Suppressor macrophage treated with lipopolysaccharide for 1 hour (primary cell): Measurements from ENCODE around the gene TMOD3.
"Not testable (repeated sequence)": the region's sequence is repeated elsewhere in the genome, so short reads cannot be mapped to it uniquely, and the experiment has no call there.

ENCODE experiments used
- DNase-seq, 3 donors: peaks; one replicate each; pipeline ENCODE4 v3.0.0-alpha.2; 2020 to 2022

TMOD3 gene

DNA sequence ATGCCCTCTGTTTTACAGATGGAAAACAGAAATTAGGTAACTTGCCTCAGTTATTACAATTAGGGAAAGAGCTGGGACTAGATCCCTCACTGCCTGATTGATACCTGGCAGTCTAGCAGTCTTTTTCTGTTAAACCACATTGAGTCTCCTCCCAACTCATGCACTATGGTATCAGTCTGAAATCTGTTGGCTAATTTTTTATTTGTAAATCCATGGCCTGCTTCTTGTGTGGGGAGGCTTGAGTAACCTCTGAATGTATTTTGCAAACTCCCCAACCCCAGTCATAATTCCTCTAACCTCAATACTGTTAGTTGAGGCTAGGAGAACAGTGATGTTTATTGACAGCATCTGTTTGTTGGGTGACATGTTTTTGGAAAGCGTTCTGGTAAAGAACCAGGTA, 35.9 kb downstream of the TMOD3 start:
- DNase-seq, result no peak

DNA sequence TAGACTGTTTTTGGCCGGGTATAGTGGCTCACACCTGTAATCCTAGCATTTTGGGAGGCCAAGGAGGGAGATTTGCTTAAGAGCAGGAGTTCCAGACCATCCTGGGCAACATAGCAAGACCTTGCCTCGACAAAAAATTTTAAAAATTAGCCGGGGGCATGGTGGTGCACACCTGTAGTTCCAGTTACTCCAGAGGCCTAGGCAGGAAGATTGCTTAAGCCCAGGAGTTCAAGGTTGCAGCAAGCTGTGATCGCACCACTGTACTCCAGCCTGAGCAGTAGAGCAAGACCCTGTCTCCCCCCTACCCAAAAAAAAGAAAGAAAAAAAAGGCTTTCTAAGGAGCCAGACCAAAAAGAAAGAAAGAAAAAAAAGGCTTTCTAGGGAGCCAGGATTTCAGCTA, 36.7 kb downstream of the TMOD3 start:
- no peak for DNase-seq

DNA sequence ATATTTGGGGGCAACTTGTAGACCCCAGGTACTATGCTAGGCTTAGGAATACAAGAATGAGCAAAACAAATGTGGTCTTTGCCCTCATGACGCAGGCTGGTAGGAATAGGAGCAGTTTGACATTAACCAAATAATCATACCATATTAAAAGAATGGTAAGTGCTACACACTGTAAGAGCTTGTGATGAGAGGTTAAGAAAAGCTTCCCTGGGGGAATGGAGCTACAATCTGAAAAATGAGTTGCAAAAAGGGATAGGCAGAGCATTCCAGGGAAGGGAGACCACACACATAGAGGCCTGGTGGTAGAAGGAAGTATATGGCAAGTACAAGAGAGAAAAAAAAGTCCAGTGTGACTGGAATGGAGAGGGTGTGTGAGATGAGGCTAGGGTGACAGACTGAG, 37.3 kb downstream of the TMOD3 start:
- no peak for DNase-seq

DNA sequence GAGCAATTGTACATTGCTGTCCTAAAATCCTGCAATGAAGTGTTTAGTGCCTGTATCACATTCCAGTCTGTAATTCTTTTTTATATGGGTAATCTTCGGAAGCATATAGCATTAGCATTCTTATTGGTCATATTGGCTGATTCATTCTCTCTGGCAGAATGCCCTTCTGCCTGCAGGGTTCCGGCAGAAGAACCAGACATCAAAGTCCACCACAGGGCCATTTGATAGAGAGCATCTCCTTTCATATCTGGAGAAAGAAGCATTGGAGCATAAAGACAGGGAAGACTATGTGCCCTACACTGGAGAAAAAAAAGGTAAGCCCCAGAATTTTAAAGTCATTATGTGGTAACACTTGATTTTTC, 39.6 kb downstream of the TMOD3 start:
- DNase-seq, result no peak

DNA sequence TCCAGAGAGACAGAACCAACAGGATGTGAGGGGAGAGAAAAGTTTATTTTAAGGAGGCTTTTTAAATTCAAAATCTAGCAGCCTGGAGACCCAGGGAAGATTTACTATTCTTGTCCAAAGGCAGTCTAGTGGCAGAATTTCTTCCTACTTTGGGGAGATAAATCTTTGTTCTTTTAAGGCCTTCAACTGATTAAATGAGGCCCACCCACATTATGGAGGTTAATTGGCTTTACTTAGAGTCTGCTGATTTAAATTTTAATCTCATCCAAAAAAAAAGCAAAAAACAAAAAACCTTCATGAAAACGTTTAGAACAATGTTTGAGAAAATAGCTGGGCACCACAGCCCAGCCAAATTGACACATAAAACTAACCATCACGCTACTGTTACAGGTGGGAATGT, 41.3 kb downstream of the TMOD3 start:
- DNase-seq, result no peak

DNA sequence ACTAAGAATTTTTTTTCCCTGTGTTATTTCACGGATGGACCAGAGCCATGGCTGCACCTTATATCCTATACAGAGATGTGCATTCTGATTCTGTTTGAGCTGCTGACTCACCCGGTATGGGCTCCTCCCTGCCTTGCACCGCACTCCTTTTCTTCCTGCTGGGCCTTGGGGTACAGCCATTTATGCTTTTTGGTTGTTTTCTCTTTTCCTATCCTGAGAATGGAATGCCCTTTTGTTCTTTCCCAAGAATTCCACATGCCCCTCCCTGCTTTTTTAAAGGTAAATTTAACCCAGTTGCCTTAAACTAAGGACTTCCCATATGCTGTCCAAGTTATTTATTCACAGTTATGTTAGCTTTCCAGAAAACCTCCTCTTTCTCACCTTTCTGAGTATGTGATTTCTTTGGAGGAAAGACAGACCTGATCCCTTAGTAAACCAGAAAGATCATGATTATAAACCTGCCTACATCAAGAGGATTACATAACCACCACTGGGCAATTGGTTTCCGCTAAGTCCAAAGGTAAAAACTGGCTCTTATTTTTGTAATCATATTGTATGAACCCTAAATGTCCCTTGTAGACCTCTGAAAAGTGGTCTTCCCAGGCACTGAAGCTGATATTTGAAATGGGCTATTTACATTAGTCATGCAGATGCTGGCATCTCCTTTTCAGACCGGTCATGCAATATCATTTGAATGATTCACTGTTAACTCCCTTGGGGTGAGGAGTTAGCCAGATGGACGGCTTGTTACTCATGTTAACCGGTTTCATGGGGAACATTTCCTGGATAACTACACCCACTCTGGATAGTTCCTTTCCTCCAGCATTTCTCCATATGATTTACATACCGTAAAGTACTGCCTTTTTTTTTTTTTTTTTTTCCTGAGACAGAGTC, 45.5 kb downstream of the TMOD3 start:
- DNase-seq, result peak; percentile 68 to 89 (median 73)

DNA sequence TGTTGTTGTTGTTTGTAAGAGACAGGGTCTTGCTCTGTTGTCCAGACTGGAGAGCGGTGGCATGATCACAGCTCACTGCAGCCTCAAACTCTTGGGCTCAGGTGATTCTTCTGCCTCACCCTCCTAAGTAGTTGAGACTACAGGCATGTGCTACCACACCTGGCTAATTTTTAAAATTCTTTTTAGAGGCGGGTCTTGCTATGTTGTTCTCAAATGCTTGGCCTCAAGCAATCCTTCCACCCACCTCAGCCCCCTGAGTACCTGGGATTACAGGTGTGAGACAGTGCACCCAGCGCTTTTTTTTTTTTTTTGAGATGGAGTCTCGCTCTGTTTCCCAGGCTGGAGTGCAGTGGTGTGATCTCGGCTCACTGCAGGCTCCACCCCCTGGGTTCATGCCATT, 46.7 kb downstream of the TMOD3 start:
- no peak for DNase-seq

DNA sequence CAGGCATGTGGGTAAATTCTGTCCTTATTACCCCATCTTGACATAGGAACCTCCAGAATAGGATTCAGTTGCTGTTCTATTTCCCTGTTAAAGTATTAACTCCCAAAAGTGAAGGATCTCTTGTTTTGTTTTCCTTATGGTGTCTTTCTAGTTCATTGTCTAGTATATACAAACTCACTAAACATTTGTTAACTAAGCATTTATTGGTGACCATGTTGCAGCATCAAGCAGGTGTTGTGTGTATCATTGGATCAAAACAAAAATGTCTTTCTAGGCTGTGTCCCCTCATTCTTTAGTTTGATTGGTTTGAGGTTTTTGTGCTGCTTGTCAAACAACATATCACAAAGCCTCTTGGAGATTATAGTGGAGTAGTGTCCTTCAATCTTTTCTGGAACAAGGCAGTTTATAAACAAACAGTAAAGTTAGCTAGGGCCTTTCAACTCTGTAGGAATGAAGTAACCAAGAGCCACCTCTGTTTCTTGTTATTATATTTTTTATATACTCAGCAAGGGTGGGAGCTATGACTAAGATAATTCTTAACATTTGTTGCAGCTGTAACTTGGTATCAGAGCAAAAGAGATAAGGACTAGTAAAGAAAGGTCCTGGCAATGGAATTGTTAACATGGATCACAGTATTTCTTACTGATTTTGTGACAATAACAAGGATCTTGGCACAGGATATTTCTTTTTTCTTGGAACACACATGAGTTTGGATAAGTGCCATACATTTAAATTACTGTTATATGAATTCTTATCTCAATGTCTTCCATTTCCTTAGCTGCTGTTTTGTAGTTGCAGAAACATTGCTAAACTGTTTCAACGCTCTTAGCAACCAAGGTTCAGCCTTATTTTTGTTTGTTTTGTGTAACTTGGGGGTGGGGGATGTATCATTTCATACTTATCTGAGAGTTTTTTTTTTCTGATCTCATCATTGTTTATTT, 49.3 kb downstream of the TMOD3 start:
- DNase-seq, result no peak

DNA sequence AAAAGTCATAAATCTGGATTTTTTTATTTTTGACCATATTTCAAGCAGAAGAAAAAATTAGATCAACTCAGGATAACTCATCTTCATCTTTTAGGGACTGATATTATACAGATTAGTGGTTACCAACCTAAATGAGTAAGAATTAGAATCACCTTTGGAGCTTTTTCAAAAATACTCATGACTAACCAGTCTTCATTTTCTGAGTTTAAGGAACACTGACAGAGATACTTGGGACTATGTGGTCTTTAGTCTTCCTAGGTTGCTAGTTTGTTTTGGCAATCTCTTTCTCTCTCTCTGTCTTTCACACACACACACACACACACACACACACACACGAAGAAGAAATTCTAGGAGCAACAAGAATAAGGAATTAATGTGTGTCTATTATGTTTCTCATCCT, 50.1 kb downstream of the TMOD3 start:
- DNase-seq, result no peak

DNA sequence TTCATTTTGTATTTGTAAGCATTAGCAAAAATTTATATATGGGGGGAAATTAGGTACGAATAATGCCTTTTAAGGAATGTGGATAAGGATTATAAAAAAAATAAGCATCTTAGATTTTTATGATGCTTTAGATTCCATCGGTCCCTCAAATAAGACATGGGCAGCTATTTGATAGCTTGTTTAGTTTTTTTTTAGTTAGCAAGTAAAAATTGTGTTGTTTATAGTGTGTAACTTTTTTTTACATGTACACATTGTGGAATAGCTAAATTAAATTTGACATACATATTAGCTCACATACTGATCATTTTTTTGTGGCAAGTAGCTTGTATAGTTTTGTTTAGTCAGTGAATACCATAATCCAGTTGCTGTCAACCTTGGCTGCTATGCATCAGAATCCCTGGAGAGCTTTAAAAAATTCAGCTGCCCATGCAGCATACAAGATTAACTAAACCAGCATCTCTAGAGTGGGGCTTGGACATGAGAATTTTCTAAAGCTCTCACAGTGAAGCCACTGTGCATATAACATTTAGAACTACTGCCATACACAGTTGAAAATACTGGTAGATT, 53.9 kb downstream of the TMOD3 start:
- DNase-seq, result no peak

DNA sequence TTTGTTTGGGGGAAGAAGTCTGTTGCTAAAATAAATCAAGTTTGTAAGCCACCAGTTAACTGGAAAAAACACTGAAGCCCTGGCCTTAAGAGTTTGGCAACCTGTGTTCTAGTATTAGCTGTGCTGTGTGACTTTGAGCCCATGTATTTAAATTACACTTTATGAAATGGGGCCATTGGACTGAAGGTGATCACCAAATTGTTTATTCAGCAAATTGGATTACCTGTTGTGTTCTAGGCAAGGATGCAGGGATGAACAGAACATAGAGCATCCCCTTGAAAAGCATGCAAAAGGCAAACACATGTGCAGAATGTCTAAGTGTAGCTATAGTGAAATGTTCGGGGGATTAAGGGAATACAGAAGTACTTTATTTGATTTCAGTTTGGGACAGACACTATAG, 54.6 kb downstream of the TMOD3 start:
- DNase-seq, result no peak

DNA sequence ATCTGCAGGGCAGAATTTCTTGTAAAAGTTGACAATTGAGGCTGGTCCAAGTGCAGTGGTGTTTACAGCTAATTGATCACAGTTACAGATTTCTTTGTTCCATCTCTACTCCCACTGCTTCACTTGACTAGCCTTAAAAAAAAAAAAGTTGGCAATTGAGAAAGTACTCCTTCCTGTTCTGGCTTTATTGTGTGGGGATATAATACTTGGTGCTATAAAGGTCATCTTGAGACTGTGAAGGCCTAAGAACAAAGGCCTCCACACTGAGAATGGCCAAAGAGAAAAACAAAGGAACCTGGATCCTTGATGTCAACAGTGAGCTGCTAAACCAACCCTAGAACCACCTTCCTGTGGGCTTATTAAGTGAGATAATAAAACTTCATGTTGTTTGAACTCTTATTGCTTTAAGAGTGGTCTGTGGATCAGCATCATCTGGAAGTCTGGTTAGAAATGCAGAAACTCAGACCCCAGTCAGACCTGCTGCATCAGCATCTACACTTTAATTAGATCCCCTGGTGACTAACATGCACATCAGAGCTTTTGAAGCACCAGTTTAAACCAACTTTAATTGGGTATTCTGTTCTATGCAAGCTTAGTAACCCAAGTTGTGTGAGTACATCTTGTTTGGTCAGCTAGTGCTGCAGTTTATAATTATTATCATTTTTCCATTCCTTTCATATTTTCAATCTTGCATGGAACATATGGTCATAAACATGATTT, 55.2 kb downstream of the TMOD3 start:
- DNase-seq, result peak in 2 of 3 donors; percentile 24 to 37

DNA sequence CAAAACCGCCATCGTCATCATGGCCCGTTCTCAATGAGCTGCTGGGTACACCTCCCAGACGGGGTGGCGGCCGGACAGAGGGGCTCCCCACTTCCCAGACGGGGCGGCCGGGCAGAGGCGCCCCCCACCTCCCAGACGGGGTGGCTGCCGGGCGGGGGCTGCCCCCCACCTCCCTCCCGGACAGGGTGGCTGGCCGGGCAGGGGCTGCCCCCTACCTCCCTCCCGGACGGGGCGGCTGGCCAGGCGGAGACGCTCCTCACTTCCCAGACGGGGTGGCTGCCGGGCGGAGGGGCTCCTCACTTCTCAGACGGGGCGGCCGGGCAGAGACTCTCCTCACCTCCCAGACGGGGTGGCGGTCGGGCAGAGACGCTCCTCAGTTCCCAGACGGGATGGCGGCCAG, 56.3 kb downstream of the TMOD3 start:
- DNase-seq, result not testable (repeated sequence)

DNA sequence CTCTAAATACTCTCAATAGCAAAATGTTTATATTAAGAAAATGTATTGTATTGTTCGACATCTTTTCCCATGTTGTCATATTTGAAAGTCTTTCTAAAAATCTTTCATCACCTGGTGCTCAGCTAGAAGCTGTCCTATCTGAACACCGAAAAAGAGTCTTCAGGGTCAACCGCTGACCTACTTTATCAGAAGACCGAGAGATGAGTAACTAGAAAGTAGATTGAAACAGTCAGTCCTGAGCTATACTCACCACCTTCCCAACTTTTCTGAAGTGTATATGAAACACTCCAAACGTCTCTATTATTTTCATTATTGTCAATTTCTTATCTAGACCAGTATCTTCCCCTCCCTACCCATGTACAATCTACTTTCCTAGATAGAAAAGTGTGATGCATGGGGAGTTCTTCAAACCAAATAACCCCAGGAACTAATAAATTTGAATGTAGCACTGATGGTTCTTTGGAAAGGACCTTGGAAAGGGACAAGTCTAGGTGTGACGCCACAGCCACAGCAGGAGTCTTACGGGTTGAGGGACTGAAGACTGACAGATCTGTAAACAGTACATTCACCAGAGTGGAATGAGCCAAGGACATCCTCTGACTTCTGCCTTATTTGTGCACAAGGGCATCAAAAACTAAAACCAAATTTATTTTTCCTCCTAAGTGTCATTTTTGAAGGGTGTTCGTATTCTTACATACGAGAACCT, 58.6 kb downstream of the TMOD3 start:
- no peak for DNase-seq

DNA sequence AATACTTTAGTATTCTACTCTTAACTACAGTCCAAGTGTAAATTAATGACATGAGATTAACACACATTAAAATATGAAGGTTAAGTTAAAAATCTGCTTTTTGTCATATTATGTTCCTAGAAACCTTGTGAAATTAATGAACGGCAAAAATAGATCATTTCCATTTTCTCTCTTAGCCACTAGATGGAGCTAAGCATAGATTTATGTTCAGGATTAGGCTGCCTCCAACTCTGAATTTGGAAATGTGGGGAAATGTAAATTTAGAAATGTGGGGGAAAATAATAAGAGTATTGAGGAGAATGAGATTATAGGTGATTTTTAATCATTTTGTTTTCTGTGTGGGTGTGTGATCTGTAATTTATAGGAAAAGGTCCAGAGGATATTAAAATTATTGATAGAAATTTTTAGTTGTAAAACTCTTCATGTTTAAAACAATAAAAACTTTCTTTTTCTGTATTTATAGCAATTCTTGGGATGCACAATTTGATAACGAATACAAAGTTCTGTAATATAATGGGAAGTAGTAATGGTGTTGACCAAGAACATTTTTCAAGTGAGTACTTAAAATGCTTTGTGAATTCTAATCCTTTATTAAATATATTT, 59.2 kb downstream of the TMOD3 start:
- peak; percentile 33 to 74 (median 64) for DNase-seq

DNA sequence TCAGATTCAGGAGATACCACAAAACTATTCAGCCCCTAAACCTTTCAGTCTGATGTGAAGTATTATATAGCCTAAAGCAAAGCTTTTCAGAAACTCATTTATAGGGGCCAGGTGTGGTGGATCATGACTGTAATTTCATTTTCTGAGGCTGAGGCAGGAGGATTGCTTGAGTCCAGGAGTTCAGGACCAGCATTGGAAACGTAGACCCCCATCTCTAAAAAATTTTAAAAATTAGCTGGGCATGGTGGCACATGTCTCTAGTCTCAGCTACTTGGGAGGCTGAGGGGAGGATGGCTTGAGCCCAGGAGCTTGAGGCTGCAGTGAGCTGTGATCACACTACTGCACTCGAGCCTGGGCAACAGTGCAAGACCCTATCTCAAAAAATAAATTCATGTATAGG, 60.0 kb downstream of the TMOD3 start:
- DNase-seq, result no peak

DNA sequence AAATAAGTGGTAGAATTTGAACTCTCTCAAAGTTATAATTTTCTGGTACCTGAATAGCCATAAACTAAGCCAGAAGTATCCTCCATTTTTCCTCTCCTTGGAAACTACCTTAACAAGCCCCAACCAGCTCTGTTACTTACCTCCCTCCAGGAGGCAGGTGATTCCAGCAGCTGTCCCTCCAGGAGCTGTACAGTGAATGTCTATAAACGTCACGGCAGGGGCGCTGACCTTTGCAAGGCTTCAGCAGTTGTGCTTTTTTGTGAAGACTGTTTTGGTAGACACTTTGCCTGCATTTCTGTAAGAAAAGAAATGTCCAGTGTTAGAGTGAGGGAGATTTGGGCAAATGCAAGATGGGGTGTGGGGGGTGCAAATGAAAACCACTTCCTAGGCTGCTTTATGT, 75.0 kb downstream of the TMOD3 start:
- no peak for DNase-seq

DNA sequence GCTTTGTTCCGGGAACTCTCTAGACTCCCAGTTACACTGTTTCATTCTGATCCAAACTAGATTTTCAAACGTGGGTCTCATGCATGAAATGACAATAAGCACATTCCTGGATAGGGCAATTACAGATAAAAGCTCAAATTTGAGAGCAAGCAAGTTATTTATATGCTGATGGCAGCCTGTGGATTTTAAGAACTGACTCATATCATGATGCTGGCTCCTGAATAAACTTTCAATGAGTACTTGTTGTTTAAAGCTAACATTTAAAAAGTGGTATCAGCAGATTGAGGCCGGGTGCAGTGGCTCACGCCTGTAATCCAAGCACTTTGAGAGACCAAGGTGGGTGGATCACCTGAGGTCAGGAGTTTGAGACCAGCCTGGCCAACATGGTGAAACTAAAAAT, 75.5 kb downstream of the TMOD3 start:
- DNase-seq, result no peak

DNA sequence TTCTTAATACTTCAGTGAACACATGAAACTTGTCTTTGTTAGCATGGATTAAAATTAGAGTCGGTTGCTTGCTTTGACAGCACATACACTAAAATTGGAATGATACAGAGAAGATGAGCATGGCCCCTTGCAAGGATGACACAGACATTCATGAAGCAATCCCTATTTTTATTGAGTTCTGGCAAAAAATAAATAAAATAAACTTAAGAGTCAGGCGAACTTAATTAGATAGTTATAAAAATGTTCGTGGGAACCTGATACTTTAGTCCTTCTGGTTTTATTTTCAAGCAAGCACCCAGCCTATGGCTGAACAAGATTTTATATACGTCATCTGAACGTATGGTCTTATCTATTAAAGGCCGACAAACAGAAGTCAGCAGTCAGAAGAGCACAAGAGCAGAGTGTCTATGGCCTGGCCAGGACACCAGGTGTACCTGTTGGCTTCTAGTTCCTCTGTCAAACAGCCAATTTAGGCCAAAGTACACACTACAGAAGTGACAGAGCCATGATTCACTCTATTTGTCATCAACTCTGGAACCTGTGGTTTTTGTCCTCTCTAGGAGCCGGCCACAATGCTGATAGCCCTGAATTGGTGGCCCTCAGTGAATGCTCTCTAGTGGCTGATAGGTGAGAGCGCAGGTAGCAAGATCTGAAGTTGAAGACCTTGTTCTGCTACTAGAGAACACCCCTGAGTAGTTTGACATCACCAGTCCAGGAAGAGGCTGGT, 77.8 kb downstream of the TMOD3 start:
- DNase-seq, result peak in 2 of 3 donors; percentile 5 to 30

DNA sequence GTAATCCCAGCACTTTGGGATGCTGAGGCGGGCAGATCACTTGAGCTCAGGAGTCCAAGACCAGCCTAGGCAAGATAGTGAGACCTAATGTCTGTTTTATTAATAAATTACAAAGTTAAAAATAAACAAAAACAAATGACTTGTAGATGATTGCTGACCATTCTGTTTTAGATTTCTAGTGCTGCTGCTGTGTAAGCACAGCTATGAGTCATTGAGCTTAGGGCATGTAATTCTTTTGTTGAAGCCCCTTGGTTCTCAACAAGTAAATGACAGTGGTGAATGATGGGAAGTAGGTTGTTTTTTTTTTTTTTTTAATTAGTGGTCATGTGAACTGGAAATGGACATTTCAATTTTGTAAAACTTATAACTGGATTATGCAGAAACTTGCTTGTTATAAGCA, 78.9 kb downstream of the TMOD3 start:
- peak in 1 of 3 donors; percentile 25 for DNase-seq

DNA sequence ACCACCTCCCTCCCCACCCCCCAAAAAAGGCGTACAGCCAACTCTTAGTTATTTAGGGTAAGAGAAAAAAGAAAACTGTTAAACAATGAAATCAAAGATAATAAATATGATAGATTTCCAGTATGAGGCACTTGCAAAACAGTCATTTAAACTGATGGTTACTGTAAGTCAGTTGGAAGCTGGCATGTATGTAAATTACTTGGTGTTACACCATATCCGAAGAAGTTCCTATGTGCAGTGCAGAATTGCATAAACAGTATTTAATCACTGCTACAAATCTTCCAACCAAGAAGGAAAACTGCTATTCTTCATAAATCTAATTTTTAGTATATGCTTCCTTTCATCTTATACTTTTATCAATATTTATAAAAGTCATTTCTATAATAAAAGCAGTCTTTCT, 80.1 kb downstream of the TMOD3 start:
- no peak for DNase-seq
